Peyer's patch (tissue), 4 donors: ENCODE results near the gene COX7A2L. TPM values are rescaled to one million over a fixed set of nuclear protein-coding genes. Genes with fewer than 3 reads are reported as not detected.
"Not testable (repeated sequence)": the region's sequence is repeated elsewhere in the genome, so short reads cannot be mapped to it uniquely, and the experiment has no call there.

Experiments used
- DNase-seq, 3 donors: peaks; one replicate each; pipeline ENCODE4 v3.0.0-alpha.2; 2017 to 2019
- H3K27ac ChIP-seq, 4 donors: fragments of 200-600 bp; sonication (generic); one replicate each; pipeline ENCODE4 v1.5.1; 2016 to 2019
- H3K27me3 ChIP-seq, 2 donors: fragments of 200-600 bp; sonication (generic); one replicate each; pipeline ENCODE4 v1.5.1; 2019
- H3K36me3 ChIP-seq, 3 donors: fragments of 200-600 bp; sonication (generic); one replicate each; pipeline ENCODE4 v1.5.1; 2016 to 2019
- H3K4me1 ChIP-seq, 4 donors: fragments of 200-600 bp; sonication (generic); one replicate each; pipeline ENCODE4 v1.5.1; 2016 to 2019
- H3K4me3 ChIP-seq, 4 donors: fragments of 200-600 bp; sonication (generic); 1 replicate in 3 of 4; 2 replicates in 1 of 4; pipeline ENCODE4 v1.5.1; 2016 to 2019; ENCODE audit warnings: mild to moderate bottlenecking in 1 of 4
- H3K9me3 ChIP-seq, 4 donors: fragments of 200-600 bp; sonication (generic); one replicate each; pipeline ENCODE4 v1.5.1; 2016 to 2019; ENCODE audit warnings: mild to moderate bottlenecking in 1 of 4
- POLR2A ChIP-seq, 2 donors: fragments of 450-650 bp; IDR thresholded peaks; one replicate each; pipeline ENCODE4 v1.5.1; 2017; ENCODE audit warnings: antibody characterized with exemption in 2 of 2, mild to moderate bottlenecking in 2 of 2, moderate library complexity in 2 of 2
- total RNA-seq, 4 donors: library from RNA; depleted of rRNA; stranded (reverse); fragments of >200 nt; gene quantifications; one replicate each; pipeline ENCODE4 v1.1.0, GENCODE V29; 2016
- TF ChIP-seq, protein P1 (sequence below), 6 experiments: fragments of 450-650 bp in 4 of 6; fragments of 200-600 bp in 2 of 6; sonication (generic) in 1 of 6; IDR thresholded peaks; one replicate each; pipeline ENCODE4 v1.5.1; 2017 to 2019; ENCODE audit warnings: antibody characterized with exemption in 6 of 6, mild to moderate bottlenecking in 3 of 6, moderate library complexity in 1 of 6

The COX7A2L gene
- total RNA-seq, 4 donors from 2014 or later, result 77.3 to 143 (median 101) TPM

DNA sequence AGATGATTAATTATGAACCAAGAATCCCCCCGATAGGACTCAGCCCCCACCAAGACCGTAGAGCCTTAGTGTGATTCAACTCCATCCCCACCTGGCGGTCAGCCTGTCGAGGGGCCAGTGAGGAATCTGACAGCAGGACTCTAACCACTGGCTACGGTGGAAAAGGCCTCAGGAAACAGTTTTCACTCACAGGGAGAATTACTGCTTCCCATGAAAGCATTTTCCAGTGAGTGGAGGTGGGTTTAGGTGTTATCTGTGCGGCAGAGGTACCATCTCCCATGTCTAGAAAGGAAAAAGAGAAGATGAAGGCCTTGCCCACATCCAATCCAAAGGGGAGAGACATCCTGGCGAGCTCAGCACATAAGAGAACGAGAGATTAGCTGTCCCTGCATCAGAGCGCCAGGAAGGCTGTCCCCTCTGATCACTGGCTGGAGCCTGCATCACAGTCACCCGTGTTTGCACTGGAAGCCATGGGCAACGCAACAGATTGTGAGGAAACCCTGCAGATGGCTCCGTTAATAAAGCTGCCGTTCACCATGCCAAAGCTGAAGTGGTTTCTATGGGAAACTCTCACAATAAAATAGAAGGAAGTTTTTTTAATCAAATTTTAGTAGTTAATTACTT lies 22.3 kb downstream of the COX7A2L start:
- Histone ChIP-seq H3K4me3 (no peak overlapping the region), H3K4me1 (peaks cover 0 to 12% (median 0%) of the 10 kb centered on the region in 4 donors), H3K36me3 (peaks cover 0 to 51% (median 0%) of the 10 kb centered on the region in 3 donors), H3K27ac (no peak overlapping the region), H3K9me3 (no peaks in the 10 kb centered on the region), H3K27me3 (no peaks in the 10 kb centered on the region)
- TF ChIP-seq, protein P1, sequence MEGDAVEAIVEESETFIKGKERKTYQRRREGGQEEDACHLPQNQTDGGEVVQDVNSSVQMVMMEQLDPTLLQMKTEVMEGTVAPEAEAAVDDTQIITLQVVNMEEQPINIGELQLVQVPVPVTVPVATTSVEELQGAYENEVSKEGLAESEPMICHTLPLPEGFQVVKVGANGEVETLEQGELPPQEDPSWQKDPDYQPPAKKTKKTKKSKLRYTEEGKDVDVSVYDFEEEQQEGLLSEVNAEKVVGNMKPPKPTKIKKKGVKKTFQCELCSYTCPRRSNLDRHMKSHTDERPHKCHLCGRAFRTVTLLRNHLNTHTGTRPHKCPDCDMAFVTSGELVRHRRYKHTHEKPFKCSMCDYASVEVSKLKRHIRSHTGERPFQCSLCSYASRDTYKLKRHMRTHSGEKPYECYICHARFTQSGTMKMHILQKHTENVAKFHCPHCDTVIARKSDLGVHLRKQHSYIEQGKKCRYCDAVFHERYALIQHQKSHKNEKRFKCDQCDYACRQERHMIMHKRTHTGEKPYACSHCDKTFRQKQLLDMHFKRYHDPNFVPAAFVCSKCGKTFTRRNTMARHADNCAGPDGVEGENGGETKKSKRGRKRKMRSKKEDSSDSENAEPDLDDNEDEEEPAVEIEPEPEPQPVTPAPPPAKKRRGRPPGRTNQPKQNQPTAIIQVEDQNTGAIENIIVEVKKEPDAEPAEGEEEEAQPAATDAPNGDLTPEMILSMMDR (IDR thresholded peaks at IDR 0.05), result no peak
- TF ChIP-seq POLR2A (IDR thresholded peaks at IDR 0.05), result no peak
- DNase-seq, result no peak

GRCh38 chr2:42337846-42338566 lies 23.0 kb downstream of the COX7A2L start:
- Histone ChIP-seq H3K36me3 (peaks cover 0 to 55% (median 0%) of the 10 kb centered on the region in 3 donors), H3K9me3 (no peaks in the 10 kb centered on the region), H3K27me3 (no peaks in the 10 kb centered on the region), H3K4me3 (no peak overlapping the region), H3K27ac (no peak overlapping the region), H3K4me1 (peaks cover 0 to 11% (median 0%) of the 10 kb centered on the region in 4 donors)
- DNase-seq, result no peak
- TF ChIP-seq, protein P1 (IDR thresholded peaks at IDR 0.05), result no peak
- no peak for TF ChIP-seq POLR2A (IDR thresholded peaks at IDR 0.05)

GRCh38 chr2:42337356-42337820 lies 23.6 kb downstream of the COX7A2L start:
- no peaks in the 10 kb centered on the region for H3K9me3 ChIP-seq
- no peak overlapping the region for H3K4me3 ChIP-seq
- no peaks in the 10 kb centered on the region for H3K27me3 ChIP-seq
- H3K36me3 ChIP-seq, result peaks cover 0 to 59% (median 0%) of the 10 kb centered on the region in 3 donors
- DNase-seq, result no peak
- no peak overlapping the region for H3K27ac ChIP-seq
- TF ChIP-seq POLR2A (IDR thresholded peaks at IDR 0.05), result no peak
- TF ChIP-seq, protein P1 (IDR thresholded peaks at IDR 0.05), result peak in 2 of 6 experiments; percentile 9 to 14
- H3K4me1 ChIP-seq, result peaks cover 0 to 5% (median 0%) of the 10 kb centered on the region in 4 donors

- H3K27ac ChIP-seq, result no peak overlapping the region
- H3K9me3 ChIP-seq, result no peaks in the 10 kb centered on the region
- H3K36me3 ChIP-seq, result peaks cover 0 to 68% (median 0%) of the 10 kb centered on the region in 3 donors
Measured at GRCh38 chr2:42336361-42336965, 24.6 kb downstream of the COX7A2L start.

GRCh38 chr2:42335514-42336104 lies 25.4 kb downstream of the COX7A2L start:
- Histone ChIP-seq H3K4me1 (no peaks in the 10 kb centered on the region), H3K27ac (no peak overlapping the region), H3K9me3 (no peaks in the 10 kb centered on the region), H3K36me3 (peaks cover 0 to 64% (median 0%) of the 10 kb centered on the region in 3 donors), H3K27me3 (no peaks in the 10 kb centered on the region), H3K4me3 (no peak overlapping the region)
- TF ChIP-seq, protein P1 (IDR thresholded peaks at IDR 0.05), result no peak
- no peak for TF ChIP-seq POLR2A (IDR thresholded peaks at IDR 0.05)
- no peak for DNase-seq

More at GRCh38 chr2:42336361-42336965, 24.6 kb downstream of the COX7A2L start:
- no peak for DNase-seq
- no peak for TF ChIP-seq POLR2A (IDR thresholded peaks at IDR 0.05)
- Histone ChIP-seq H3K4me3 (no peak overlapping the region), H3K27me3 (no peaks in the 10 kb centered on the region), H3K4me1 (no peaks in the 10 kb centered on the region)

DNA sequence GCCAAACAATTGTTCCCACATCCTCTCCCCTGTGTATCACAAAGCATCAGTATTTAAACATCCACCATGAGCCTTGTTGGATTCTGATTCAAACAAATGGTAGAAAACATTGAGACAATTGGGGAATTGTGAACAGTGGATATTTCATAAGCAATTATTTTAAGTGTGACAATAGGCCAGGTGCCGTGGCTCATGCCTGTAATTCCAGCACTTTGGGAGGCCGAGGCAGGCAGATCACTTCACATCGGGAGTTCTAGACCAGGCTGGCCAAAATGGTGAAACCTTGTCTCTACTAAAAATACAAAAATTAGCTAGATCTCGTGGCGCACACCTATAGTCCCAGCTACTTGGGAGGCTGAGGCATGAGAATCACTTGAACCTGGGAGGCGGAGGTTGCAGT lies 26.2 kb downstream of the COX7A2L start:
- not testable (repeated sequence) for DNase-seq, H3K4me3 ChIP-seq, H3K4me1 ChIP-seq, H3K27ac ChIP-seq, H3K27me3 ChIP-seq, H3K9me3 ChIP-seq
- peaks cover 0 to 68% (median 0%) of the 10 kb centered on the region in 3 donors for H3K36me3 ChIP-seq
